DOHH2 (cell line): ENCODE results near the gene IL20RB.

Experiments used
- EZH2phosphoT487 ChIP-seq: fragments of 200-600 bp; sonication (generic); IDR thresholded peaks from 2 replicates; pipeline ENCODE4 v1.6.1; 2017; ENCODE audit warnings: borderline replicate concordance, mild to moderate bottlenecking, antibody characterized with exemption, low read length, moderate library complexity, mixed read lengths
- TF ChIP-seq, protein P1 (sequence below): fragments of 200-600 bp; sonication (generic); IDR thresholded peaks from one replicate; pipeline ENCODE4 v1.5.1; 2014; ENCODE audit warnings: antibody characterized with exemption, mild to moderate bottlenecking, low read depth, low read length; ENCODE audit not compliant: poor library complexity, severe bottlenecking

DNA sequence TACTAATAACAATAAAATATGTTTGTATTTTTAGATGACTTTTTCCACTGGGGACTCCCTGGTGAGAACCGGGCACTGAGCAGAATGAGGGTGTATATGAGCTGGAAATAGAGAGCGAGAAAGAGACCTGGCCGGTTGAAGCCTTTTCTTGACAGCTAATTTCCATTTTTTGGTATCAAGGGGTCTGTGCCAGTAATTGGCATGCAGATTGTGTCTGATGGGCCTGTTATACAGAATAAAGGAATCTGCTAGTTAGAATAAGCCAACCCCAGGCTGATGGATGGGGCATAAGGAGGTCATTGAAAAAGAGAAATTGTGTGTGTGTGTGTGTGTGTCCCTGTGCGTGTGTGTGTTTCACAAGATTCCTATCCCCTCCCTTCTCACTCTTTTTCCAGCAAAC lies 83.9 kb downstream of the IL20RB start:
- TF ChIP-seq, protein P1, sequence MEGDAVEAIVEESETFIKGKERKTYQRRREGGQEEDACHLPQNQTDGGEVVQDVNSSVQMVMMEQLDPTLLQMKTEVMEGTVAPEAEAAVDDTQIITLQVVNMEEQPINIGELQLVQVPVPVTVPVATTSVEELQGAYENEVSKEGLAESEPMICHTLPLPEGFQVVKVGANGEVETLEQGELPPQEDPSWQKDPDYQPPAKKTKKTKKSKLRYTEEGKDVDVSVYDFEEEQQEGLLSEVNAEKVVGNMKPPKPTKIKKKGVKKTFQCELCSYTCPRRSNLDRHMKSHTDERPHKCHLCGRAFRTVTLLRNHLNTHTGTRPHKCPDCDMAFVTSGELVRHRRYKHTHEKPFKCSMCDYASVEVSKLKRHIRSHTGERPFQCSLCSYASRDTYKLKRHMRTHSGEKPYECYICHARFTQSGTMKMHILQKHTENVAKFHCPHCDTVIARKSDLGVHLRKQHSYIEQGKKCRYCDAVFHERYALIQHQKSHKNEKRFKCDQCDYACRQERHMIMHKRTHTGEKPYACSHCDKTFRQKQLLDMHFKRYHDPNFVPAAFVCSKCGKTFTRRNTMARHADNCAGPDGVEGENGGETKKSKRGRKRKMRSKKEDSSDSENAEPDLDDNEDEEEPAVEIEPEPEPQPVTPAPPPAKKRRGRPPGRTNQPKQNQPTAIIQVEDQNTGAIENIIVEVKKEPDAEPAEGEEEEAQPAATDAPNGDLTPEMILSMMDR: no peak
- TF ChIP-seq EZH2phosphoT487: no peak
